ENCODE data around the gene FBXO21. TPM values are rescaled to one million over a fixed set of nuclear protein-coding genes. Genes with fewer than 3 reads are reported as not detected.

Gene FBXO21, protein sequence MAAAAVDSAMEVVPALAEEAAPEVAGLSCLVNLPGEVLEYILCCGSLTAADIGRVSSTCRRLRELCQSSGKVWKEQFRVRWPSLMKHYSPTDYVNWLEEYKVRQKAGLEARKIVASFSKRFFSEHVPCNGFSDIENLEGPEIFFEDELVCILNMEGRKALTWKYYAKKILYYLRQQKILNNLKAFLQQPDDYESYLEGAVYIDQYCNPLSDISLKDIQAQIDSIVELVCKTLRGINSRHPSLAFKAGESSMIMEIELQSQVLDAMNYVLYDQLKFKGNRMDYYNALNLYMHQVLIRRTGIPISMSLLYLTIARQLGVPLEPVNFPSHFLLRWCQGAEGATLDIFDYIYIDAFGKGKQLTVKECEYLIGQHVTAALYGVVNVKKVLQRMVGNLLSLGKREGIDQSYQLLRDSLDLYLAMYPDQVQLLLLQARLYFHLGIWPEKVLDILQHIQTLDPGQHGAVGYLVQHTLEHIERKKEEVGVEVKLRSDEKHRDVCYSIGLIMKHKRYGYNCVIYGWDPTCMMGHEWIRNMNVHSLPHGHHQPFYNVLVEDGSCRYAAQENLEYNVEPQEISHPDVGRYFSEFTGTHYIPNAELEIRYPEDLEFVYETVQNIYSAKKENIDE
- total RNA-seq (55.7 and 59.9 TPM in 2 replicates), polyA plus RNA-seq (28.2 and 29.7 TPM in 2 replicates), polyA minus RNA-seq (197 and 205 TPM in 2 replicates)
- 25.1 TPM for total RNA-seq (2013)

DNA sequence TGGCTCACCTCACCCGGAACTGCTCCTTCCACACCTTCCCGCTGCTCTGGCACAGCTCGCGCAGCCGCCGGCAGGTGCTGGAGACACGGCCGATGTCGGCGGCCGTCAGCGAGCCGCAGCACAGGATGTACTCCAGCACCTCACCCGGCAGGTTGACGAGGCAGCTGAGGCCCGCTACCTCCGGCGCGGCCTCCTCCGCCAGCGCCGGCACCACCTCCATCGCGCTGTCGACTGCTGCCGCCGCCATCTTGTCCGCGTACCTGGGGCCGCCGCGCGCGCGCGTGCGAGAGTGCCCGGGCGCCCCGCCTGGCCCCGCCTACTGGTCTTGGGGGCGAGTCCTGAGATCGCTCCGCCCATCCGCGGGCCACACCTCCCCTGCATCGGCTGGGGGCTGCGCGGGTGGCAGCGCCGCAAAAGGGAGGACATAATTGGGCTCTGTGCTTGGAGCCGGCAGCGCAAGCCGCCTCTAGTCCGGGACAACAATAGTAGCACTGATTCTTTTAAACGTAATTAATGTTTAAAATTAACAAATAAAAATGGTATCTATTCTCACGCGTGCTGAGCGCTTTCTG is at the start of gene FBXO21:
Gene FBXO21, minus strand, starts transcription at position 261 of the 572 bp plus-strand sequence. Its CDS starts 14 bp downstream, at position 247.
- CTCF ChIA-PET = interaction anchor here (2.4 kb wide), 1 partner anchor 22 kb away, joined by 7 read pairs; no protein-coding TSS in a partner anchor

More for the DNA sequence above, at the start of gene FBXO21:
- peak; percentile 98 for ATAC-seq (ENCODE audit: low read depth)
- peak within 1 kb of the TSS; percentile 83 for H2AFZ ChIP-seq (ENCODE audit: insufficient read depth, low read depth, low read length, poor library complexity, severe bottlenecking)
- peak; percentile 94 for DNase-seq
- Mint-ChIP-seq H3K4me3 (peak within 1 kb of the TSS; percentile 93), H3K9me3 (ENCODE audit: insufficient read depth) (no peaks in the 10 kb centered on the region), H3K27ac (peak within 1 kb of the TSS; percentile 97), H3K4me1 (peaks cover 25% of the 10 kb centered on the region), H3K27me3 (peaks cover 10% of the 10 kb centered on the region)
- under 1% methylated on average over 49 of the region's 59 CpGs for WGBS (ENCODE audit: insufficient coverage)
- H3K4me2 ChIP-seq (replicated peaks; ENCODE audit: low read depth, low read length, poor library complexity, severe bottlenecking) = peak within 1 kb of the TSS; percentile 79
- peak within 1 kb of the TSS; percentile 82 for H3K9ac ChIP-seq (ENCODE audit: low read length)
- H3K4me3 ChIP-seq (ENCODE audit: control extremely low read depth in 1 of 5, extremely low read depth in 1 of 5, insufficient read depth in 1 of 5, low read depth in 2 of 5, low read length in 4 of 5) = peak within 1 kb of the TSS; percentile 42 to 87 (median 82)
- peaks cover 44% of the 10 kb centered on the region for H3K79me2 ChIP-seq (ENCODE audit: control insufficient read depth, insufficient read depth, low read length)
- H3K9me3 ChIP-seq (ENCODE audit: control extremely low read depth in 1 of 3, control insufficient read depth in 2 of 3, insufficient read depth in 1 of 3, low read length in 2 of 3) = no peaks in the 10 kb centered on the region
- peak within 1 kb of the TSS; percentile 66 for H3K27ac ChIP-seq (ENCODE audit: low read length in 2 of 2)
- intact Hi-C loops (cut with micrococcal nuclease) = loop anchor here (5.0 kb wide), 1 partner anchor 1047 kb away; no protein-coding TSS in a partner anchor
- H3K36me3 ChIP-seq (replicated peaks in 1 of 2; ENCODE audit: control extremely low read depth in 1 of 2, control insufficient read depth in 1 of 2, extremely low read depth in 1 of 2, insufficient read depth in 2 of 2, low read length in 1 of 2) = peaks cover 0 to 11% of the 10 kb centered on the region in 2 experiments
- POLR2A ChIA-PET = no interaction called here
- TF ChIP-seq, protein P1, sequence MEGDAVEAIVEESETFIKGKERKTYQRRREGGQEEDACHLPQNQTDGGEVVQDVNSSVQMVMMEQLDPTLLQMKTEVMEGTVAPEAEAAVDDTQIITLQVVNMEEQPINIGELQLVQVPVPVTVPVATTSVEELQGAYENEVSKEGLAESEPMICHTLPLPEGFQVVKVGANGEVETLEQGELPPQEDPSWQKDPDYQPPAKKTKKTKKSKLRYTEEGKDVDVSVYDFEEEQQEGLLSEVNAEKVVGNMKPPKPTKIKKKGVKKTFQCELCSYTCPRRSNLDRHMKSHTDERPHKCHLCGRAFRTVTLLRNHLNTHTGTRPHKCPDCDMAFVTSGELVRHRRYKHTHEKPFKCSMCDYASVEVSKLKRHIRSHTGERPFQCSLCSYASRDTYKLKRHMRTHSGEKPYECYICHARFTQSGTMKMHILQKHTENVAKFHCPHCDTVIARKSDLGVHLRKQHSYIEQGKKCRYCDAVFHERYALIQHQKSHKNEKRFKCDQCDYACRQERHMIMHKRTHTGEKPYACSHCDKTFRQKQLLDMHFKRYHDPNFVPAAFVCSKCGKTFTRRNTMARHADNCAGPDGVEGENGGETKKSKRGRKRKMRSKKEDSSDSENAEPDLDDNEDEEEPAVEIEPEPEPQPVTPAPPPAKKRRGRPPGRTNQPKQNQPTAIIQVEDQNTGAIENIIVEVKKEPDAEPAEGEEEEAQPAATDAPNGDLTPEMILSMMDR (IDR thresholded peaks at IDR 0.05) = no peak
- no peak for TF ChIP-seq EZH2 (IDR thresholded peaks at IDR 0.05; ENCODE audit: borderline replicate concordance, insufficient read depth, low read depth, low read length, poor library complexity, severe bottlenecking)
- H4K20me1 ChIP-seq (ENCODE audit: control insufficient read depth, insufficient read depth, low read length, poor library complexity, severe bottlenecking) = peaks cover 8% of the 10 kb centered on the region
- H3K27me3 ChIP-seq (replicated peaks in 1 of 4; ENCODE audit: control extremely low read depth in 1 of 4, control insufficient read depth in 3 of 4, insufficient read depth in 4 of 4, low read length in 3 of 4) = peaks cover 0 to 8% (median 3%) of the 10 kb centered on the region in 4 experiments
- peaks cover 13 to 18% of the 10 kb centered on the region in 2 donors for H3K4me1 ChIP-seq (ENCODE audit: control insufficient read depth in 2 of 2, insufficient read depth in 2 of 2, low read length in 2 of 2)
